ENCODE measurements around the gene EDIL3. TPM values are rescaled to one million over a fixed set of nuclear protein-coding genes. Genes with fewer than 3 reads are reported as not detected.

EDIL3 gene
- total RNA-seq, 4 donors from 2014 or later, result 0.20 to 1.5 (median 0.75) TPM

GRCh38 chr5:84069608-84070179, 315.0 kb downstream of the EDIL3 start:
- Histone ChIP-seq H3K4me3 (no peak overlapping the region), H3K36me3 (no peaks in the 10 kb centered on the region), H3K9me3 (no peaks in the 10 kb centered on the region), H3K27me3 (no peaks in the 10 kb centered on the region), H3K27ac (no peak overlapping the region), H3K4me1 (no peaks in the 10 kb centered on the region)
- ATAC-seq (no peak), DNase-seq (no peak)
- intact Hi-C loops (cut with DNase I; ENCODE audit: low total_unique reads) (no loop called here), in situ Hi-C loops (cut with MboI; ENCODE audit: low sequenced_read_pairs in 4 of 4) (no loop called here)
- TF ChIP-seq CTCF (IDR thresholded peaks at IDR 0.05 in 4 of 5, conservative IDR thresholded peaks at IDR 0.05 in 1 of 5) (no peak), POLR2A (IDR thresholded peaks at IDR 0.05) (no peak)

- H3K9me3 ChIP-seq, result no peaks in the 10 kb centered on the region
- H3K27ac ChIP-seq, result no peak overlapping the region
- H3K4me3 ChIP-seq, result no peak overlapping the region
- DNase-seq (no peak), ATAC-seq (no peak)
- H3K4me1 ChIP-seq, result no peaks in the 10 kb centered on the region
- TF ChIP-seq CTCF (IDR thresholded peaks at IDR 0.05 in 4 of 5, conservative IDR thresholded peaks at IDR 0.05 in 1 of 5) (no peak), POLR2A (IDR thresholded peaks at IDR 0.05) (no peak)
- no peaks in the 10 kb centered on the region for H3K36me3 ChIP-seq
- intact Hi-C loops (cut with DNase I; ENCODE audit: low total_unique reads) (no loop called here), in situ Hi-C loops (cut with MboI; ENCODE audit: low sequenced_read_pairs in 4 of 4) (no loop called here)
- H3K27me3 ChIP-seq, result no peaks in the 10 kb centered on the region
Measured at GRCh38 chr5:84063041-84063440, 321.6 kb downstream of the EDIL3 start.

GRCh38 chr5:84059672-84060071, 325.0 kb downstream of the EDIL3 start:
- Histone ChIP-seq H3K4me3 (no peak overlapping the region), H3K4me1 (no peaks in the 10 kb centered on the region), H3K36me3 (no peaks in the 10 kb centered on the region), H3K27ac (no peak overlapping the region), H3K9me3 (no peaks in the 10 kb centered on the region), H3K27me3 (no peaks in the 10 kb centered on the region)
- TF ChIP-seq CTCF (IDR thresholded peaks at IDR 0.05 in 4 of 5, conservative IDR thresholded peaks at IDR 0.05 in 1 of 5) (no peak), POLR2A (IDR thresholded peaks at IDR 0.05) (no peak)
- ATAC-seq (no peak), DNase-seq (no peak)
- intact Hi-C loops (cut with DNase I; ENCODE audit: low total_unique reads), result no loop called here
- in situ Hi-C loops (cut with MboI; ENCODE audit: low sequenced_read_pairs in 4 of 4), result no loop called here

- in situ Hi-C loops (cut with MboI; ENCODE audit: low sequenced_read_pairs in 4 of 4) (no loop called here), intact Hi-C loops (cut with DNase I; ENCODE audit: low total_unique reads) (no loop called here)
- H3K9me3 ChIP-seq, result no peaks in the 10 kb centered on the region
- H3K4me1 ChIP-seq, result no peaks in the 10 kb centered on the region
- H3K27me3 ChIP-seq, result no peaks in the 10 kb centered on the region
- ATAC-seq (no peak), DNase-seq (no peak)
- H3K36me3 ChIP-seq, result no peaks in the 10 kb centered on the region
- TF ChIP-seq CTCF (IDR thresholded peaks at IDR 0.05 in 4 of 5, conservative IDR thresholded peaks at IDR 0.05 in 1 of 5), result no peak
- TF ChIP-seq POLR2A (IDR thresholded peaks at IDR 0.05), result no peak
- H3K4me3 ChIP-seq, result no peak overlapping the region
- H3K27ac ChIP-seq, result no peak overlapping the region
Measured at GRCh38 chr5:84058561-84058960, 326.1 kb downstream of the EDIL3 start.

- DNase-seq, result no peak
- Histone ChIP-seq H3K27me3 (no peaks in the 10 kb centered on the region), H3K36me3 (no peaks in the 10 kb centered on the region), H3K4me3 (no peak overlapping the region), H3K27ac (no peak overlapping the region), H3K9me3 (no peaks in the 10 kb centered on the region), H3K4me1 (no peaks in the 10 kb centered on the region)
- intact Hi-C loops (cut with DNase I; ENCODE audit: low total_unique reads), result no loop called here
- TF ChIP-seq CTCF (IDR thresholded peaks at IDR 0.05 in 4 of 5, conservative IDR thresholded peaks at IDR 0.05 in 1 of 5) (no peak), POLR2A (IDR thresholded peaks at IDR 0.05) (no peak)
- in situ Hi-C loops (cut with MboI; ENCODE audit: low sequenced_read_pairs in 4 of 4), result no loop called here
- ATAC-seq, result no peak
Measured at GRCh38 chr5:84057211-84057610, 327.5 kb downstream of the EDIL3 start.
